GM10248 (cell line): ENCODE measurements around the gene KBTBD7.

Source experiments
- CTCF ChIA-PET: fragments of 300-600 bp; sonication (Branson Sonifier 250); formaldehyde crosslinking; extraction: SDS; loops from one replicate; lab custom pipeline; 2021; ENCODE audit warnings: antibody characterized with exemption; lab: Yijun Ruan, JAX
- POLR2A ChIA-PET: fragments of 350-650 bp; sonication (Branson Sonifier 250); formaldehyde crosslinking; extraction: SDS; loops from one replicate; lab custom pipeline; 2020; ENCODE audit warnings: antibody characterized with exemption; lab: Yijun Ruan, JAX
- DNase-seq: peaks from one replicate; pipeline ENCODE4 v3.0.0; 2012; ENCODE audit errors: extremely low spot score
- TF ChIP-seq, protein P1 (sequence below): IDR thresholded peaks from 2 replicates; pipeline ENCODE4 v1.5.1; 2012; ENCODE audit warnings: mild to moderate bottlenecking, low read depth; ENCODE audit errors: extremely low read depth, missing control alignments, control extremely low read depth

The KBTBD7 gene

DNA sequence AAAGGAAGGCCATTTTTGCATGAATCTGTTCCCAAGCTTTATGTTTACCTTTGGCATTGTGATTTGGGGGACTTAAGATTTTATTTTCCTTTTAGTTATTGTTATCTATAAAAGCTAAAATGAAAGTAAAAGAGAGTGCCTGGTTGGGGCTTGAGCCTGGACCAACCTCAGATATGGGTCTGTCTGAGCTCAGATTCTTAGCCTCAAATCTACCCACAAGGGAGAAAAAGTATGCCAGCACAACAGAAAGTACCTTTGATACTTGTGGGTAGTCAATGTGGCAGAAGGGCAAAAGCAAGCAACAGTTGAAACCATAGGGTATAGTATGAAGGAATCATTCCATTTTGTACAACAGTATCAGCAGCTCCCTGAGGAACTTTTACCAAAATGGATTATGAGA is 35.2 kb downstream of the KBTBD7 start:
- TF ChIP-seq, protein P1, sequence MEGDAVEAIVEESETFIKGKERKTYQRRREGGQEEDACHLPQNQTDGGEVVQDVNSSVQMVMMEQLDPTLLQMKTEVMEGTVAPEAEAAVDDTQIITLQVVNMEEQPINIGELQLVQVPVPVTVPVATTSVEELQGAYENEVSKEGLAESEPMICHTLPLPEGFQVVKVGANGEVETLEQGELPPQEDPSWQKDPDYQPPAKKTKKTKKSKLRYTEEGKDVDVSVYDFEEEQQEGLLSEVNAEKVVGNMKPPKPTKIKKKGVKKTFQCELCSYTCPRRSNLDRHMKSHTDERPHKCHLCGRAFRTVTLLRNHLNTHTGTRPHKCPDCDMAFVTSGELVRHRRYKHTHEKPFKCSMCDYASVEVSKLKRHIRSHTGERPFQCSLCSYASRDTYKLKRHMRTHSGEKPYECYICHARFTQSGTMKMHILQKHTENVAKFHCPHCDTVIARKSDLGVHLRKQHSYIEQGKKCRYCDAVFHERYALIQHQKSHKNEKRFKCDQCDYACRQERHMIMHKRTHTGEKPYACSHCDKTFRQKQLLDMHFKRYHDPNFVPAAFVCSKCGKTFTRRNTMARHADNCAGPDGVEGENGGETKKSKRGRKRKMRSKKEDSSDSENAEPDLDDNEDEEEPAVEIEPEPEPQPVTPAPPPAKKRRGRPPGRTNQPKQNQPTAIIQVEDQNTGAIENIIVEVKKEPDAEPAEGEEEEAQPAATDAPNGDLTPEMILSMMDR = no peak
- ChIA-PET POLR2A (interaction anchor here (0.6 kb wide), 1 partner anchor 310 kb away, joined by 3 read pairs; no protein-coding TSS in a partner anchor), CTCF (interaction anchor here (1.3 to 1.4 kb wide), 2 partner anchors 12 to 21 kb away, joined by 3 to 7 read pairs; no protein-coding TSS in a partner anchor)
- DNase-seq = no peak

DNA sequence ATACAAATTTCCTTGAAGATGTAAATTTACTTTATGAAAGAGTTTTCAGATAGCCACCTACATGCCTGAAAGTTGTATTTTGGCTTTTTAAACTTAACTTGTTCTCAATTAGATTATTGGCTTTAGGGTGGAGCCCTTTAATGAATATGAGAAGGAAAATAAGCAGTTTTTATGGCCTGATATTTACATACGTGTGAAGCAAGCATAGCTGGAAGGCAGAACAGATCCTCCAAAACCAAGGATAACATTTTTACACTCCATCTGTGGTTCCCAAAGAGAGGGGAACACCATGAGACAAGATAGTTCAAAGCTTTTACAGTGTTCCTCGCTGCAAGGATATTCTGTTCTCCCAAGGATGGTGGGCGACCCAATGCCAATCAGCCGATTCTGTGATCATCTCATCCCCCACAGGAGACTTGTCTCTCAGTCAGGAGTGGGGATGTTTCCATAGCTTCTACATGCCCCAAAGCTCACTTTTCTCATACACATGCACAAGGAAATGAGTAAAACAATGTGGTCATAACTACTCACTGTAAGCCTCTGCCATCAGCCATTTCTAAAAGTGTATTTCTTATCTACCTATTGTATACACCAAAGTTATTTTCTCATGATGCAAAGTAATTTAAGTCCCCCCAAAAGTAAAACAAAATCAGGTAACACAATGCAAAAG is 37.2 kb downstream of the KBTBD7 start:
- ChIA-PET CTCF (interaction anchor here (1.1 kb wide), 1 partner anchor 12 kb away, joined by 4 read pairs; no protein-coding TSS in a partner anchor), POLR2A (no interaction called here)
- no peak for DNase-seq
- TF ChIP-seq, protein P1 = no peak

GRCh38 chr13:41156620-41157019 is 37.7 kb downstream of the KBTBD7 start:
- ChIA-PET POLR2A (no interaction called here), CTCF (interaction anchor here (1.1 to 1.3 kb wide), 2 partner anchors 12 to 24 kb away, joined by 3 to 4 read pairs; no protein-coding TSS in a partner anchor)
- DNase-seq = no peak
- TF ChIP-seq, protein P1 = no peak

GRCh38 chr13:41154042-41154441 is 40.3 kb downstream of the KBTBD7 start:
- CTCF ChIA-PET = no interaction called here
- TF ChIP-seq, protein P1 = no peak
- no peak for DNase-seq
- POLR2A ChIA-PET = no interaction called here

DNA sequence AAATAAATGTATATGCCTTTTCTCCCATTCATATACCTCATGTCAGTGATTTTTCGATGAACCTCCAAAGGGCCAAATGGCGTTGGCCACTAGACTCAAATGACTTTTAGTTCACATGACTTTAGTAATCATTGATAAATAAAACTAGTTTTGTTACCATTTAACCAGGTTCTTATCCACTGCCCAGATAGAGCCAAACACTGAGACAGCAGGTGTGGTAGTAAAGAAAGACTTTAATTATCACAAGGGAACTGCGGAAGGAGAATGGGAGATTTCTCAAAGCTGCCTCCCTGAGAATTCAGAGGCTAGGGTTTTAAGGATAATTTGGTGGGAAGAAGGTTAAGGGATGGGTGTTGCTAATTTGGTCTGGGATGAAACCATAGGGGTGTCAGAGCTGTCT is 42.4 kb downstream of the KBTBD7 start:
- CTCF ChIA-PET = no interaction called here

GRCh38 chr13:41150058-41150457 is 44.3 kb downstream of the KBTBD7 start:
- ChIA-PET POLR2A (no interaction called here), CTCF (no interaction called here)
- TF ChIP-seq, protein P1 = no peak
- DNase-seq = no peak

More for the DNA sequence above, 42.4 kb downstream of the KBTBD7 start:
- no peak for DNase-seq
- TF ChIP-seq, protein P1 = no peak
- POLR2A ChIA-PET = no interaction called here
